ENCODE data around the gene MUSTN1.

The MUSTN1 gene

DNA sequence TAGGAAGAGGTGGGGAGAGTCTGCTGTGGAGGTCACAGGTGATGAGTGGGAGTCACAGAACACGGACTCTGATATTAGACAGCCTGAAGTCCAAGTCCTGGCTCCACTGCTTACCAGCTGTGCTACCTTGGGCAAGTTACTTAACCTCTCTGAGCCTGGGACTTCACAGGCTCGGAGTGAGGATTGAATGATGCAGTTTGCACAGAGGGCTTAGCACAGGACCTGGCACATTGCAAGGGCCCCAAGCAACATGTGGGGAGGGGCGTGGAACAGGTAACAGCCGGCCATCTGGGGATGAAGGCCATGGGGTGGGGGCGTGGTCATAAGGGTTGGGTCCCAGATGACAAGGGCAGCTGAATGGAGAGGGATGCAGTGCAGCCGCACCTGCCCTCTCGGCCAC, 44.5 kb downstream of the MUSTN1 start:
- no peak for TF ChIP-seq CTCF (IDR thresholded peaks at IDR 0.05; ENCODE audit: low read depth, low read length, missing control alignments)
- DNase-seq (ENCODE audit: low read depth), result no peak
- H3K4me3 ChIP-seq (ENCODE audit: low read depth, low read length), result no peak overlapping the region

- H3K4me3 ChIP-seq (ENCODE audit: low read depth, low read length), result no peak overlapping the region
- TF ChIP-seq CTCF (IDR thresholded peaks at IDR 0.05; ENCODE audit: low read depth, low read length, missing control alignments), result no peak
- no peak for DNase-seq (ENCODE audit: low read depth)
Observed at GRCh38 chr3:52789746-52790040, 45.1 kb downstream of the MUSTN1 start.

DNA sequence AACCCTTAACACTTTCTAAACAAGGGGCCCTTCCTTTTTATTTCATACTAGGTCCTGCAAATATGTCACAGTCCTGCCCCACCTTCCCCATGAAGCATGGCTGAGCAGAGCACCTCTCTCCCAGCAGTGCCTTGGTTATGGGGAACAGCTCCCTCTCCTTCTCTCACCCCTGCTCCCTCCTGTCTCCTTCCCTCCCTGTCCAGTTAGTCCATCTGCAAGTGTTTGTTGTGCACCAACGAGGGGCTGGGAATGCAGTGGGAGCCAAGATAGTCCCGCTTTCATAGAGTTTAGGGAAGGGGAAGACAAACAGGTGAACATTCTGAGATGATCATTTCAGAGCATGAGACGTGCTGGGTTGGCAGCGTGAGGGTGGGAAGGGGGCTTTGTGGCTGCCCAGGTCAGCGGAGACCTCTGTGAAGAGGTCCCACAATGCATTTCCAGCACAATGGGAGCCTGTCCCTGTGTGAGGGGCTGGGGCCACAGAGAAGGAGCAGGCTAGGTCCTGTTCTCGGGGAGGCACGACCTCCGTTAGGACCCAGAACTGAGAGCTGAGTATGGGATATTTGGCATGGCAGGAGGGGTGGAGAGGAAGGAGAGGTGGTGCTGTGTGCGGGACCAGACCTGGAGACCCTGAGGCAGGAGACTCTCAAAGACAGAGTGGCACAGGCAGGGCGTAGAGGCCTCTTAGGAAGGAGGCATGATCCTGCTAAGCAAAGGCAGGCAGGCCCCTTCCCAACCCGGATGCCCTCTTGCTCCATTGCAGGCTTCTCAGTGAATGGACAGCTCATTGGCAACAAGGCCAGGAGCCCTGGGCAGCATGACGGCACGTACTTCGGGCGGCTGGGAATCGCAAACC, 45.7 kb downstream of the MUSTN1 start:
- DNase-seq (ENCODE audit: low read depth), result no peak
- TF ChIP-seq CTCF (IDR thresholded peaks at IDR 0.05; ENCODE audit: low read depth, low read length, missing control alignments), result no peak

GRCh38 chr3:52787672-52788625, 46.9 kb downstream of the MUSTN1 start:
- DNase-seq (ENCODE audit: low read depth), result no peak
- H3K4me3 ChIP-seq (ENCODE audit: low read depth, low read length), result no peak overlapping the region
- TF ChIP-seq CTCF (IDR thresholded peaks at IDR 0.05; ENCODE audit: low read depth, low read length, missing control alignments), result no peak

More for the DNA sequence above, 45.7 kb downstream of the MUSTN1 start:
- no peak overlapping the region for H3K4me3 ChIP-seq (ENCODE audit: low read depth, low read length)

DNA sequence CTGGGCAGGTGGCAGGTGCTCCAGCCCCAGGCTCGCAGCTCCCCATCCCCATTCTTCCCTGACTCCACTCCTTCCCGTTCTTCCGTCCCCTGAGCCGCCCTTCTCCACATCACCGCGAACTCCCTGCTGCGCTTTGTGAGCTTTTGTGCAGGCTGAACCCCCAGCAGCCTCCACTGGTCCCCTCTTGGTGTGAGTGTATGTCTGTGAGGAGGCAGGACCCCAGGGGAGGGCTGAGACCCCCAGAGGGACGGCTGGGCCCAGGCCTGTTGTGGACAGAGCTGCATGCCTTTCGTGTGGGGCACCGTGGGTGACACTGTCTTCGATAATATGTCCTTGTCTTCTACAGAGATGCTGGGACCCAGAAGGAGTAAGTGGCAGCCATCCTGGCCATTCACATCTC, 47.6 kb downstream of the MUSTN1 start:
- DNase-seq (ENCODE audit: low read depth), result no peak
- TF ChIP-seq CTCF (IDR thresholded peaks at IDR 0.05; ENCODE audit: low read depth, low read length, missing control alignments), result no peak
- H3K4me3 ChIP-seq (ENCODE audit: low read depth, low read length), result no peak overlapping the region

GRCh38 chr3:52786330-52787215, 48.2 kb downstream of the MUSTN1 start:
- no peak overlapping the region for H3K4me3 ChIP-seq (ENCODE audit: low read depth, low read length)
- DNase-seq (ENCODE audit: low read depth), result no peak
- TF ChIP-seq CTCF (IDR thresholded peaks at IDR 0.05; ENCODE audit: low read depth, low read length, missing control alignments), result no peak
